Tibial nerve (tissue), 4 donors: ENCODE data around the gene ATP2C2. TPM values are rescaled to one million over a fixed set of nuclear protein-coding genes. Genes with fewer than 3 reads are reported as not detected.

Experiments
- DNase-seq, 2 donors: peaks; one replicate each; pipeline ENCODE4 v3.0.0-alpha.2; 2019; ENCODE audit warnings: low spot score in 2 of 2
- H3K27ac ChIP-seq, 4 donors: fragments of 200-600 bp; sonication (generic) in 3 of 4; one replicate each; pipeline ENCODE4 v1.5.1; 2017 to 2019; ENCODE audit warnings: mild to moderate bottlenecking in 1 of 4
- H3K27me3 ChIP-seq, 2 donors: fragments of 200-600 bp; sonication (generic) in 1 of 2; one replicate each; pipeline versions ENCODE4 v1.5.1 to v1.6.0; 2017 to 2019
- H3K36me3 ChIP-seq, 3 donors: fragments of 200-600 bp; sonication (generic); one replicate each; pipeline ENCODE4 v1.5.1; 2018 to 2019
- H3K4me1 ChIP-seq, 4 donors: fragments of 200-600 bp; sonication (generic) in 3 of 4; one replicate each; pipeline ENCODE4 v1.5.1; 2017 to 2019
- H3K4me3 ChIP-seq, 4 donors: fragments of 200-600 bp; sonication (generic) in 3 of 4; one replicate each; pipeline ENCODE4 v1.5.1; 2017 to 2019; ENCODE audit warnings: mild to moderate bottlenecking in 1 of 4, moderate library complexity in 1 of 4
- H3K9me3 ChIP-seq, 4 donors: fragments of 200-600 bp; sonication (generic) in 3 of 4; one replicate each; pipeline ENCODE4 v1.5.1; 2017 to 2019
- EP300 ChIP-seq, 2 donors: sonication (generic); formaldehyde crosslinking; IDR thresholded peaks; one replicate each; pipeline ENCODE4 v1.6.1; 2017; ENCODE audit warnings: antibody characterized with exemption in 2 of 2, mild to moderate bottlenecking in 1 of 2
- POLR2A ChIP-seq, 2 donors: fragments of 450-650 bp; IDR thresholded peaks; one replicate each; pipeline ENCODE4 v1.6.1; 2017; ENCODE audit warnings: antibody characterized with exemption in 2 of 2, mild to moderate bottlenecking in 2 of 2, moderate library complexity in 2 of 2
- WGBS, 2 donors: methylation state at CpG; one replicate each; pipeline ENCODE4 v1.1.5; 2018; 5-methylcytosine and 5-hydroxymethylcytosine counted together
- total RNA-seq, 4 donors: library from RNA; depleted of rRNA; stranded (reverse); fragments of >200 nt; gene quantifications; one replicate each; pipeline ENCODE4 v1.1.0, GENCODE V29; 2016
- TF ChIP-seq, protein P1 (sequence below), 5 experiments: fragments of 200-600 bp in 3 of 5; fragments of 450-650 bp in 2 of 5; sonication (generic) in 3 of 5; IDR thresholded peaks; one replicate each; pipeline ENCODE4 v1.5.1; 2016 to 2019; ENCODE audit warnings: antibody characterized with exemption in 5 of 5, mild to moderate bottlenecking in 3 of 5, moderate library complexity in 2 of 5

The ATP2C2 gene
- total RNA-seq, 4 donors from 2014 or later = not detected

GRCh38 chr16:84499638-84500037 lies 131.3 kb downstream of the ATP2C2 start:
- H3K27ac ChIP-seq = no peak overlapping the region
- no peak for DNase-seq
- H3K9me3 ChIP-seq = no peaks in the 10 kb centered on the region
- peaks cover 0 to 12% (median 5%) of the 10 kb centered on the region in 4 donors for H3K4me1 ChIP-seq
- peaks cover 0 to 78% (median 0%) of the 10 kb centered on the region in 3 donors for H3K36me3 ChIP-seq
- H3K27me3 ChIP-seq = no peaks in the 10 kb centered on the region
- H3K4me3 ChIP-seq = no peak overlapping the region
- 81 to 88% methylated on average over 15 of the region's 15 CpGs for WGBS, 2 donors
- TF ChIP-seq POLR2A (IDR thresholded peaks at IDR 0.05) = no peak
- TF ChIP-seq, protein P1, sequence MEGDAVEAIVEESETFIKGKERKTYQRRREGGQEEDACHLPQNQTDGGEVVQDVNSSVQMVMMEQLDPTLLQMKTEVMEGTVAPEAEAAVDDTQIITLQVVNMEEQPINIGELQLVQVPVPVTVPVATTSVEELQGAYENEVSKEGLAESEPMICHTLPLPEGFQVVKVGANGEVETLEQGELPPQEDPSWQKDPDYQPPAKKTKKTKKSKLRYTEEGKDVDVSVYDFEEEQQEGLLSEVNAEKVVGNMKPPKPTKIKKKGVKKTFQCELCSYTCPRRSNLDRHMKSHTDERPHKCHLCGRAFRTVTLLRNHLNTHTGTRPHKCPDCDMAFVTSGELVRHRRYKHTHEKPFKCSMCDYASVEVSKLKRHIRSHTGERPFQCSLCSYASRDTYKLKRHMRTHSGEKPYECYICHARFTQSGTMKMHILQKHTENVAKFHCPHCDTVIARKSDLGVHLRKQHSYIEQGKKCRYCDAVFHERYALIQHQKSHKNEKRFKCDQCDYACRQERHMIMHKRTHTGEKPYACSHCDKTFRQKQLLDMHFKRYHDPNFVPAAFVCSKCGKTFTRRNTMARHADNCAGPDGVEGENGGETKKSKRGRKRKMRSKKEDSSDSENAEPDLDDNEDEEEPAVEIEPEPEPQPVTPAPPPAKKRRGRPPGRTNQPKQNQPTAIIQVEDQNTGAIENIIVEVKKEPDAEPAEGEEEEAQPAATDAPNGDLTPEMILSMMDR (IDR thresholded peaks at IDR 0.05) = no peak
- no peak for TF ChIP-seq EP300 (IDR thresholded peaks at IDR 0.05)

- WGBS, 2 donors = 90 to 95% methylated on average over 13 of the region's 13 CpGs
- DNase-seq = no peak
Observed at GRCh38 chr16:84500531-84500930, 132.2 kb downstream of the ATP2C2 start.

GRCh38 chr16:84501077-84501735 lies 132.9 kb downstream of the ATP2C2 start:
- DNase-seq = no peak
- 88 to 94% methylated on average over 12 of the region's 12 CpGs for WGBS, 2 donors

More at GRCh38 chr16:84500531-84500930, 132.2 kb downstream of the ATP2C2 start:
- Histone ChIP-seq H3K27ac (no peak overlapping the region), H3K9me3 (no peaks in the 10 kb centered on the region), H3K27me3 (no peaks in the 10 kb centered on the region), H3K4me1 (peaks cover 0 to 20% (median 12%) of the 10 kb centered on the region in 4 donors), H3K4me3 (no peak overlapping the region), H3K36me3 (peaks cover 0 to 69% (median 0%) of the 10 kb centered on the region in 3 donors)
- TF ChIP-seq EP300 (IDR thresholded peaks at IDR 0.05) (no peak), POLR2A (IDR thresholded peaks at IDR 0.05) (no peak)
- TF ChIP-seq, protein P1 (IDR thresholded peaks at IDR 0.05) = no peak

GRCh38 chr16:84502075-84502474 lies 133.7 kb downstream of the ATP2C2 start:
- Histone ChIP-seq H3K4me1 (peaks cover 0 to 32% (median 13%) of the 10 kb centered on the region in 4 donors), H3K27me3 (no peaks in the 10 kb centered on the region), H3K9me3 (no peaks in the 10 kb centered on the region), H3K27ac (no peak overlapping the region), H3K4me3 (no peak overlapping the region), H3K36me3 (peaks cover 0 to 54% (median 0%) of the 10 kb centered on the region in 3 donors)
- no peak for TF ChIP-seq POLR2A (IDR thresholded peaks at IDR 0.05)
- TF ChIP-seq, protein P1 (IDR thresholded peaks at IDR 0.05) = no peak
- TF ChIP-seq EP300 (IDR thresholded peaks at IDR 0.05) = no peak
- no peak for DNase-seq
- 95 to 96% methylated on average over 13 of the region's 13 CpGs for WGBS, 2 donors

More at GRCh38 chr16:84501077-84501735, 132.9 kb downstream of the ATP2C2 start:
- Histone ChIP-seq H3K4me3 (no peak overlapping the region), H3K4me1 (peaks cover 0 to 26% (median 13%) of the 10 kb centered on the region in 4 donors), H3K9me3 (no peaks in the 10 kb centered on the region), H3K27me3 (no peaks in the 10 kb centered on the region), H3K27ac (no peak overlapping the region), H3K36me3 (peaks cover 0 to 62% (median 0%) of the 10 kb centered on the region in 3 donors)
- no peak for TF ChIP-seq POLR2A (IDR thresholded peaks at IDR 0.05)
- TF ChIP-seq EP300 (IDR thresholded peaks at IDR 0.05) = no peak
- TF ChIP-seq, protein P1 (IDR thresholded peaks at IDR 0.05) = no peak

GRCh38 chr16:84502581-84502980 lies 134.2 kb downstream of the ATP2C2 start:
- Histone ChIP-seq H3K36me3 (peaks cover 0 to 48% (median 0%) of the 10 kb centered on the region in 3 donors), H3K4me3 (no peak overlapping the region), H3K27ac (no peak overlapping the region), H3K9me3 (no peaks in the 10 kb centered on the region), H3K27me3 (no peaks in the 10 kb centered on the region), H3K4me1 (peaks cover 0 to 32% (median 13%) of the 10 kb centered on the region in 4 donors)
- 92 to 94% methylated on average over 6 of the region's 6 CpGs for WGBS, 2 donors
- no peak for TF ChIP-seq EP300 (IDR thresholded peaks at IDR 0.05)
- DNase-seq = no peak
